ENCODE results near the gene DUS2. TPM values are rescaled to one million over a fixed set of nuclear protein-coding genes. Genes with fewer than 3 reads are reported as not detected.

Gene DUS2
- polyA plus RNA-seq, 4 donors = 7.6 to 12.6 (median 10.0) TPM

DNA sequence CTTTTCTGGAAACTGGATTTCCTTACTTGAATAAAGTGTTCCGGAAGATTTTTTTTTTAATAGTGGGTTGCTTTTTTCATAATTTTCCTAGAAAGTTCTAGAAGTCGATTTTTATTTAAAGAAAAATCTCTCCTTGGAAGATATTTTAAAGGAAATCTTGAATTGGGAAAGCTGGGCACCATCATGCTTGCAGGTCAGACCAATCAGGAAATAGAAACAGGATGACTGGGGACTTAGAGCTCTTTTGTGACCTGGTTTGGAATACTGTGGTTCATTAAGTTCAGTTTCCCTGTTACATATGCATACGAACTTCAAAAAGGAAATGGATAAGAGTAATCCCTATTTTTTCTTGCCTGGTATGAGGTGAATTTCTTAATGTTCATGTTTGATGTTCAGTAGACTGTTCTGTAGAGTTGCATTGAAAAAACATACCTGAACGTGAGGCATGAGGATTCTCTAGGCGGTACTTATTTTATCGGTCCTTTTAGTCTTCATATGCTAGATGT, 63.3 kb downstream of the DUS2 start:
- Histone ChIP-seq H3K4me3 (ENCODE audit: low read depth in 1 of 3, low read length in 3 of 3) (peak overlapping the region; percentile 80 to 99 (median 82)), H3K9me3 (ENCODE audit: control insufficient read depth in 2 of 2, insufficient read depth in 1 of 2, low read depth in 1 of 2, low read length in 1 of 2) (no peaks in the 10 kb centered on the region), H3K27ac (ENCODE audit: low read depth in 1 of 3, low read length in 2 of 3) (peak overlapping the region; percentile 69 to 90 (median 70)), H3K27me3 (ENCODE audit: control insufficient read depth in 3 of 3, insufficient read depth in 3 of 3, low read length in 3 of 3) (no peaks in the 10 kb centered on the region), H3K36me3 (ENCODE audit: control insufficient read depth in 3 of 3, insufficient read depth in 2 of 3, low read depth in 1 of 3, low read length in 3 of 3) (peaks cover 0 to 3% (median 0%) of the 10 kb centered on the region in 3 donors), H3K4me1 (ENCODE audit: control insufficient read depth in 3 of 3, insufficient read depth in 2 of 3, low read depth in 1 of 3, low read length in 2 of 3) (peaks cover 17 to 31% (median 18%) of the 10 kb centered on the region in 3 donors)
- no peak for FAIRE-seq
- DNase-seq = peak; percentile 53 to 68
- 1 to 3% (median 1%) methylated on average over 6 of the region's 6 CpGs for WGBS, 3 donors

DNA sequence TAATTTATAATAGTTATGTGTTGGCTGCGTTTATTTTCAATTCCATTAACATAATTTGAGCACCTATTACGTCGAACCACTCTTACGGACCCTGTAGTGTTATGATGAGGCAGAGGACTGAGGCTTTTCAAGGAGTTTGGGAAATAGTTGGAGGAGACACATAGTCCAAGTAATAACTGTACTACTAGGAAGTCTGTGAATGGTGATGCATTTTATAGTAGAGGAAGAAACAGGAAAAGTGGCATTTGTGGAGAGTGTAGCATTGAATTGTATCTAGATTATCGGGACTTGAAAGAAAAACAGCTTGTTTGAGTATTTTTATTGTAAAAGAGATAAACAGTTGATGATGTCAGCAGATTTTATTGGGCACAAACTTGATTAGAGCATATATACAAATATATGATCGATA, 63.8 kb downstream of the DUS2 start:
- FAIRE-seq (no peak), DNase-seq (no peak)
- Histone ChIP-seq H3K9me3 (ENCODE audit: control insufficient read depth in 2 of 2, insufficient read depth in 1 of 2, low read depth in 1 of 2, low read length in 1 of 2) (no peaks in the 10 kb centered on the region), H3K4me3 (ENCODE audit: low read depth in 1 of 3, low read length in 3 of 3) (peak overlapping the region in 2 of 3 donors; percentile 80 to 99), H3K36me3 (ENCODE audit: control insufficient read depth in 3 of 3, insufficient read depth in 2 of 3, low read depth in 1 of 3, low read length in 3 of 3) (peaks cover 0 to 3% (median 0%) of the 10 kb centered on the region in 3 donors), H3K4me1 (ENCODE audit: control insufficient read depth in 3 of 3, insufficient read depth in 2 of 3, low read depth in 1 of 3, low read length in 2 of 3) (peaks cover 17 to 31% (median 17%) of the 10 kb centered on the region in 3 donors), H3K27me3 (ENCODE audit: control insufficient read depth in 3 of 3, insufficient read depth in 3 of 3, low read length in 3 of 3) (no peaks in the 10 kb centered on the region), H3K27ac (ENCODE audit: low read depth in 1 of 3, low read length in 2 of 3) (peak overlapping the region; percentile 69 to 90 (median 70))
- WGBS, 3 donors = 2 to 6% (median 3%) methylated on average over 6 of the region's 6 CpGs

DNA sequence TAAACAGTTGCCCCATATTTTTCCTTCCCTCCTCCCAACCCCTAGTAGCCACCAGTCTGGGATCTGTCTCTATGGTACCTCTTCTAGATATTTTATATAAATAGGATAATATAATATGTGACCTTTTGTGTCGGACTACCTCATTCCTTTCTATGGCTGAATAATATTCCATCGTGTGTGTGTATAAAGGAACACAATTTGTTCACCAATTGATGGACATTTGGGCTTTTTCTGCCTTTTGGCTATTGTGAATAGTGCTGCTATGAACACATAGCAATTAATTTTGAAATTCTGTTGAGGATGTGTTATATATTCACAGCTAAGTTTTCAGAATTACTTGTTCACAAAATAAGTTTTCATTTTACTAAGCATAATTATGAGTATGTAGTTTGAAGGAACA, 64.6 kb downstream of the DUS2 start:
- Histone ChIP-seq H3K27me3 (ENCODE audit: control insufficient read depth in 3 of 3, insufficient read depth in 3 of 3, low read length in 3 of 3) (no peaks in the 10 kb centered on the region), H3K9me3 (ENCODE audit: control insufficient read depth in 2 of 2, insufficient read depth in 1 of 2, low read depth in 1 of 2, low read length in 1 of 2) (no peaks in the 10 kb centered on the region), H3K4me3 (ENCODE audit: low read depth in 1 of 3, low read length in 3 of 3) (peak overlapping the region in 1 of 3 donors; percentile 33), H3K4me1 (ENCODE audit: control insufficient read depth in 3 of 3, insufficient read depth in 2 of 3, low read depth in 1 of 3, low read length in 2 of 3) (peaks cover 14 to 24% (median 15%) of the 10 kb centered on the region in 3 donors), H3K27ac (ENCODE audit: low read depth in 1 of 3, low read length in 2 of 3) (peak overlapping the region in 1 of 3 donors; percentile 11), H3K36me3 (ENCODE audit: control insufficient read depth in 3 of 3, insufficient read depth in 2 of 3, low read depth in 1 of 3, low read length in 3 of 3) (peaks cover 0 to 3% (median 0%) of the 10 kb centered on the region in 3 donors)
- 55 to 59% (median 56%) methylated on average over 2 of the region's 2 CpGs for WGBS, 3 donors
- no peak for FAIRE-seq
- DNase-seq = no peak

DNA sequence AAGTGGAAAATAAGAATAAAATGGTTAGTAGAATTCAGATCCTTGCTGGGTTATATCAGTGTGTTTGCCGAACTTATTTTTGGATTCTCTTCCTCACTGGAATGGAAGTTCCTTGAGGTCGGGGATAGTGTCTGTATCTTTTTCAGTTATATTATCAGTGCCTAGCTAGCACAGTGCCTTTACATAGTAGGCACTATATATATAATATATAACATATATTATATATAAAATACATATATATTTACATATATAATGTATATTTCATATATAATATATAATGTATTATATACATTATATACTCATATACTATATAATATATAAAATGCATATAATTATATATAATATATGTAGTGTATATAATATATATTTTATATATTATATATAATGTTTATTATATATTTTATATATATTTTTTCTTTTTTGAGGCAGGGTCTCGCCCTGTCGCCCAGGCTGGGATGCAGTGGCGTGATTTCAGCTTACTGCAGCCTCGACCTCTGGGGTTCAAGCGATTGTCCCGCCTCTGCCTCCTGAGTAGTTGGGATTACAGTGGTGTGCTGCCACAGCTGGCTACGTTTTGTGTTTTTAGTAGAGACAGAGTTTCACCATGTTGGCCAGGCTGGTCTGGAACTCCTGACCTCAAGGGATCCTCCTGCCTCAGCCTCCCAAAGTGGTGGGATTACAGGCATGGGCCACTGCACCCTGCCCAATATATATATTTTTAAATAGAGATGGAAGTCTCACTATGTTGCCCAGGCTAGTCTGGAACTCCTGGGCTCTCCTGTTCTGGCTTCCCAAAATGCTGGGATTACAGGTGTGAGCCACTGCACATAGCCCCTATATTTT, 65.3 kb downstream of the DUS2 start:
- Histone ChIP-seq H3K36me3 (ENCODE audit: control insufficient read depth in 3 of 3, insufficient read depth in 2 of 3, low read depth in 1 of 3, low read length in 3 of 3) (peaks cover 0 to 3% (median 0%) of the 10 kb centered on the region in 3 donors), H3K27me3 (ENCODE audit: control insufficient read depth in 3 of 3, insufficient read depth in 3 of 3, low read length in 3 of 3) (no peaks in the 10 kb centered on the region), H3K4me3 (ENCODE audit: low read depth in 1 of 3, low read length in 3 of 3) (no peak overlapping the region), H3K9me3 (ENCODE audit: control insufficient read depth in 2 of 2, insufficient read depth in 1 of 2, low read depth in 1 of 2, low read length in 1 of 2) (no peaks in the 10 kb centered on the region), H3K27ac (ENCODE audit: low read depth in 1 of 3, low read length in 2 of 3) (no peak overlapping the region), H3K4me1 (ENCODE audit: control insufficient read depth in 3 of 3, insufficient read depth in 2 of 3, low read depth in 1 of 3, low read length in 2 of 3) (peaks cover 9 to 17% (median 14%) of the 10 kb centered on the region in 3 donors)
- FAIRE-seq (no peak), DNase-seq (no peak)
- WGBS, 3 donors = 80 to 83% (median 82%) methylated on average over 9 of the region's 9 CpGs

DNA sequence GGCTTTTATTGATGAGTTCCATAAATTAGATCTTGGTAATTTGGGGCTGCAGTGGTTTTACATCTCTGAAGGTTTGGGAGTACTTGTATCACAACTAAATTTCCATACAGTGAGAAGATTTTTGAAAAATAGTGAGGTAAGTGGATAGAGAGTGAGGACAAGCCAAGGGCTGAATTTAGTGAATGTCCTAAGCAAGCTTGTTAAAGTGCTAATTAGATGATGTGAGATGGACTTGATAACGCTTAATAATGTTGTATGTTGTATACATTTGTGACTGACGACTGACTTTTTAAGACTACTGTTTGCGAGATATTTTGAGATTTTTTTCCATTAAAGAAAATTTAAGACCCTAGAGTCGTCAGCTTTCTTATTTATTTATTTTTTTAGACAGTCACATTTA, 66.0 kb downstream of the DUS2 start:
- Histone ChIP-seq H3K9me3 (ENCODE audit: control insufficient read depth in 2 of 2, insufficient read depth in 1 of 2, low read depth in 1 of 2, low read length in 1 of 2) (no peaks in the 10 kb centered on the region), H3K4me3 (ENCODE audit: low read depth in 1 of 3, low read length in 3 of 3) (no peak overlapping the region), H3K27ac (ENCODE audit: low read depth in 1 of 3, low read length in 2 of 3) (no peak overlapping the region), H3K27me3 (ENCODE audit: control insufficient read depth in 3 of 3, insufficient read depth in 3 of 3, low read length in 3 of 3) (no peaks in the 10 kb centered on the region), H3K4me1 (ENCODE audit: control insufficient read depth in 3 of 3, insufficient read depth in 2 of 3, low read depth in 1 of 3, low read length in 2 of 3) (peaks cover 6 to 16% (median 10%) of the 10 kb centered on the region in 3 donors), H3K36me3 (ENCODE audit: control insufficient read depth in 3 of 3, insufficient read depth in 2 of 3, low read depth in 1 of 3, low read length in 3 of 3) (peaks cover 0 to 3% (median 0%) of the 10 kb centered on the region in 3 donors)
- 74 to 83% (median 76%) methylated on average over 4 of the region's 4 CpGs for WGBS, 3 donors
- FAIRE-seq (no peak), DNase-seq (no peak)

- Histone ChIP-seq H3K27me3 (ENCODE audit: control insufficient read depth in 3 of 3, insufficient read depth in 3 of 3, low read length in 3 of 3) (no peaks in the 10 kb centered on the region), H3K27ac (ENCODE audit: low read depth in 1 of 3, low read length in 2 of 3) (no peak overlapping the region), H3K9me3 (ENCODE audit: control insufficient read depth in 2 of 2, insufficient read depth in 1 of 2, low read depth in 1 of 2, low read length in 1 of 2) (no peaks in the 10 kb centered on the region), H3K4me3 (ENCODE audit: low read depth in 1 of 3, low read length in 3 of 3) (no peak overlapping the region), H3K4me1 (ENCODE audit: control insufficient read depth in 3 of 3, insufficient read depth in 2 of 3, low read depth in 1 of 3, low read length in 2 of 3) (peaks cover 3 to 15% (median 6%) of the 10 kb centered on the region in 3 donors), H3K36me3 (ENCODE audit: control insufficient read depth in 3 of 3, insufficient read depth in 2 of 3, low read depth in 1 of 3, low read length in 3 of 3) (peaks cover 0 to 3% (median 0%) of the 10 kb centered on the region in 3 donors)
- FAIRE-seq (no peak), DNase-seq (no peak)
- 44 to 57% (median 54%) methylated on average over 3 of the region's 3 CpGs for WGBS, 3 donors
Observed at GRCh38 chr16:68090130-68090529, 67.0 kb downstream of the DUS2 start.

- H3K27me3 ChIP-seq (ENCODE audit: control insufficient read depth in 3 of 3, insufficient read depth in 3 of 3, low read length in 3 of 3) = no peaks in the 10 kb centered on the region
- no peak overlapping the region for H3K4me3 ChIP-seq (ENCODE audit: low read depth in 1 of 3, low read length in 3 of 3)
- peaks cover 3 to 15% (median 6%) of the 10 kb centered on the region in 3 donors for H3K4me1 ChIP-seq (ENCODE audit: control insufficient read depth in 3 of 3, insufficient read depth in 2 of 3, low read depth in 1 of 3, low read length in 2 of 3)
- WGBS, 3 donors = 42 to 61% (median 56%) methylated on average over 3 of the region's 3 CpGs
- no peaks in the 10 kb centered on the region for H3K9me3 ChIP-seq (ENCODE audit: control insufficient read depth in 2 of 2, insufficient read depth in 1 of 2, low read depth in 1 of 2, low read length in 1 of 2)
- FAIRE-seq = no peak
- peaks cover 0 to 3% (median 0%) of the 10 kb centered on the region in 3 donors for H3K36me3 ChIP-seq (ENCODE audit: control insufficient read depth in 3 of 3, insufficient read depth in 2 of 3, low read depth in 1 of 3, low read length in 3 of 3)
- H3K27ac ChIP-seq (ENCODE audit: low read depth in 1 of 3, low read length in 2 of 3) = no peak overlapping the region
- no peak for DNase-seq
Observed at GRCh38 chr16:68090533-68090932, 67.4 kb downstream of the DUS2 start.

DNA sequence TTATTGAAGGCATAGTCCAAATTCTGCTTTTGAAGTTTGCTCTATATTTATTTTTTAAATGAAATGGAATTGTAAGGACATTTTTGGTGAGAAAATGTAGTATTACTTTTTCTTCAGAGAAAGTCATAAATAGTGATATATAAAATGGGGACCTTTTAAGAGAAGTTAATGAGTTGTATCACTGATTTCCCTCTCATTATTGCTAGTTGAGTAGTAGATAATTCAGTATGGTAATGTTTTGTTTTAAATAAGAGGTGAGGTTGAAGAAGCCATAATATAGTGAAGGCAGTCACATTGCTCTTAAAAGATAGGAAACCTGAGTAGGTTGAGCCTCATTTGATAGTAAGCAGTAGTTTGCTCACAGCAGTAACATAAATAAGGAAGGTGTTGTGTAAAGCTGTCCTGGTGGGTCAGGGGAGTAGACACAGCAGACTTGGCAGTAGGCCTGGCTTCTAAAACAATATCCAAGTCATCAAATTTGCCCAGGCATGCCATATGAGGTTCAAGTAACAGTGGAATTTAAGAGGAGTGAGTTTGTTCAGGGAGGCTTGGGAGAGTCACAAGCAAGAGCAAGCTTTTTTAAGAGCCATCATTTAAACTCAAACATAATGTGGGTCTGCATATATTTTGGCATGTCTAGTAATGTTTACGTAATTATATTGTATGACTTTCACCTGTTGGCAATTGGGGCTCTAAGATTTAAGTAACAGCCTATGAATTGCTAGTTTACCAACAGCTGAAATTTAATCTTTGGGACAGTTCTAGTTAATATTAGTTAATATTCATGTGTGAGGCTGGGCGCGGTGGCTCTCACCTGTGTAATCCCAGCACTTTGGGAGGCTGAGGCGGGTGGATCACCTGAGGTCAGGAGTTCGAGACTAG, 68.5 kb downstream of the DUS2 start:
- H3K27ac ChIP-seq (ENCODE audit: low read depth in 1 of 3, low read length in 2 of 3) = peak overlapping the region in 1 of 3 donors; percentile 10
- H3K9me3 ChIP-seq (ENCODE audit: control insufficient read depth in 2 of 2, insufficient read depth in 1 of 2, low read depth in 1 of 2, low read length in 1 of 2) = peaks cover 0 to 1% of the 10 kb centered on the region in 2 donors
- H3K4me3 ChIP-seq (ENCODE audit: low read depth in 1 of 3, low read length in 3 of 3) = no peak overlapping the region
- FAIRE-seq (no peak), DNase-seq (peak in 1 of 2 donors; percentile 22)
- H3K27me3 ChIP-seq (ENCODE audit: control insufficient read depth in 3 of 3, insufficient read depth in 3 of 3, low read length in 3 of 3) = no peaks in the 10 kb centered on the region
- H3K4me1 ChIP-seq (ENCODE audit: control insufficient read depth in 3 of 3, insufficient read depth in 2 of 3, low read depth in 1 of 3, low read length in 2 of 3) = peaks cover 6 to 17% (median 6%) of the 10 kb centered on the region in 3 donors
- peaks cover 0 to 3% (median 0%) of the 10 kb centered on the region in 3 donors for H3K36me3 ChIP-seq (ENCODE audit: control insufficient read depth in 3 of 3, insufficient read depth in 2 of 3, low read depth in 1 of 3, low read length in 3 of 3)
- 86 to 91% (median 90%) methylated on average over 5 of the region's 5 CpGs for WGBS, 3 donors
